Neural cell (in vitro differentiated cells): Measurements from ENCODE around the gene SH3PXD2A. TPM values are rescaled to one million over a fixed set of nuclear protein-coding genes. Genes with fewer than 3 reads are reported as not detected.

Experiments used
- H2AFZ ChIP-seq: fragments of 200-600, 300-800 bp; sonication (generic), shearing (Covaris generic); 2 replicates; pipeline ENCODE4 v1.6.0; 2014; ENCODE audit warnings: low read depth, mild to moderate bottlenecking, antibody characterized with exemption, low read length, moderate library complexity
- H3F3A ChIP-seq: fragments of 200-600 bp; shearing (Covaris generic); 2 replicates; pipeline ENCODE4 v1.6.1; 2016; ENCODE audit warnings: mild to moderate bottlenecking, moderate library complexity, mixed read lengths, antibody characterized with exemption, low read length; ENCODE audit not compliant: insufficient read depth, poor library complexity, severe bottlenecking
- H3K27ac ChIP-seq: fragments of 200-600, 300-800 bp; sonication (generic), shearing (Covaris generic); 2 replicates; pipeline ENCODE4 v1.5.1; 2014; ENCODE audit warnings: mild to moderate bottlenecking, low read length, moderate library complexity
- H3K27me3 ChIP-seq: fragments of 300-800, 200-600 bp; sonication (generic), shearing (Covaris generic); 2 replicates; pipeline ENCODE4 v1.6.0; 2014; ENCODE audit warnings: mild to moderate bottlenecking, low read depth, low read length, moderate library complexity; ENCODE audit not compliant: insufficient read depth
- H3K36me3 ChIP-seq: fragments of 300-800, 200-600 bp; sonication (generic), shearing (Covaris generic); 2 replicates; pipeline ENCODE4 v1.5.1; 2014; ENCODE audit warnings: mild to moderate bottlenecking, antibody characterized with exemption, low read length, moderate library complexity; ENCODE audit not compliant: insufficient read depth
- H3K4me2 ChIP-seq: fragments of 300-800, 200-600 bp; sonication (generic), shearing (Covaris generic); 2 replicates; pipeline ENCODE4 v1.6.0; 2014; ENCODE audit warnings: mild to moderate bottlenecking, low read length
- H3K4me3 ChIP-seq: fragments of 300-800, 200-600 bp; sonication (generic), shearing (Covaris generic); 2 replicates; pipeline ENCODE4 v1.5.1; 2014; ENCODE audit warnings: mild to moderate bottlenecking, low read length, moderate library complexity
- H3K79me2 ChIP-seq: fragments of 200-600 bp; shearing (Covaris generic); replicated peaks from 2 replicates; pipeline ENCODE4 v1.6.0; 2014; ENCODE audit warnings: mild to moderate bottlenecking, low read length, moderate library complexity; ENCODE audit not compliant: insufficient read depth
- H3K9ac ChIP-seq: fragments of 300-800, 200-600 bp; sonication (generic), shearing (Covaris generic); 2 replicates; pipeline ENCODE4 v1.6.1; 2016; ENCODE audit warnings: mild to moderate bottlenecking, low read length, mixed read lengths
- H3K9me2 ChIP-seq: fragments of 200-600 bp; shearing (Covaris generic); 2 replicates; pipeline ENCODE4 v1.6.1; 2016; ENCODE audit warnings: mild to moderate bottlenecking, low read length, mixed read lengths; ENCODE audit not compliant: insufficient read depth
- H3K9me3 ChIP-seq: fragments of 200-600, 300-800 bp; sonication (generic), shearing (Covaris generic); 2 replicates; pipeline ENCODE4 v1.6.1; 2016; ENCODE audit warnings: mild to moderate bottlenecking, mixed run types, low read length, moderate library complexity, mixed read lengths
- H4K20me1 ChIP-seq: fragments of 200-600 bp; shearing (Covaris generic); 2 replicates; pipeline ENCODE4 v1.6.1; 2016; ENCODE audit warnings: mild to moderate bottlenecking, mixed run types; ENCODE audit not compliant: insufficient read depth
- CTCF ChIP-seq: fragments of 450-650 bp; IDR thresholded peaks from 2 replicates; pipeline ENCODE4 v1.5.1; 2014; ENCODE audit warnings: antibody characterized with exemption, mild to moderate bottlenecking, moderate library complexity; ENCODE audit not compliant: poor library complexity, severe bottlenecking
- EP300 ChIP-seq: fragments of 450-650 bp; conservative IDR thresholded peaks from 2 replicates; pipeline ENCODE4 v1.6.1; 2014; ENCODE audit warnings: antibody characterized with exemption, mild to moderate bottlenecking, moderate library complexity; ENCODE audit not compliant: poor library complexity, severe bottlenecking
- EZH2 ChIP-seq: fragments of 200-600, 300-800 bp; shearing (Covaris generic), sonication (generic); IDR thresholded peaks from 2 replicates; pipeline ENCODE4 v1.6.1; 2014; ENCODE audit warnings: antibody characterized with exemption, low read length, borderline replicate concordance, mild to moderate bottlenecking; ENCODE audit not compliant: insufficient read depth, poor library complexity, severe bottlenecking
- MXI1 ChIP-seq: fragments of 450-650 bp; conservative IDR thresholded peaks from 2 replicates; pipeline ENCODE4 v1.6.1; 2014; ENCODE audit warnings: antibody characterized with exemption, mild to moderate bottlenecking; ENCODE audit not compliant: poor library complexity, severe bottlenecking
- POLR2AphosphoS5 ChIP-seq: IDR thresholded peaks from 2 replicates; pipeline ENCODE4 v1.6.1; 2012
- RAD21 ChIP-seq: fragments of 450-650 bp; conservative IDR thresholded peaks from 2 replicates; pipeline ENCODE4 v1.6.1; 2014; ENCODE audit warnings: antibody characterized with exemption, mild to moderate bottlenecking, moderate library complexity
- REST ChIP-seq: IDR thresholded peaks from 2 replicates; pipeline ENCODE4 v1.6.1; 2012; ENCODE audit warnings: borderline replicate concordance
- SMC3 ChIP-seq: fragments of 450-650 bp; conservative IDR thresholded peaks from 2 replicates; pipeline ENCODE4 v1.6.1; 2014; ENCODE audit warnings: antibody characterized with exemption, mild to moderate bottlenecking, moderate library complexity; ENCODE audit not compliant: poor library complexity
- TAF1 ChIP-seq: IDR thresholded peaks from 2 replicates; pipeline ENCODE4 v1.6.1; 2012; ENCODE audit warnings: low read depth
- polyA plus RNA-seq: library from polyadenylated mRNA; depleted of rRNA; stranded (reverse); fragments of >200 nt; gene quantifications from 2 replicates; pipeline ENCODE4 v1.2.3, GENCODE V29; 2014

The SH3PXD2A gene
- polyA plus RNA-seq, 1 donor from 2014 or later = 5.2 TPM

- H3K4me3 ChIP-seq = no peak overlapping the region
- H3K27me3 ChIP-seq = no peaks in the 10 kb centered on the region
- H3K79me2 ChIP-seq = no peaks in the 10 kb centered on the region
- H3K4me2 ChIP-seq = no peak overlapping the region
- TF ChIP-seq REST (no peak), SMC3 (no peak), TAF1 (no peak), MXI1 (no peak), RAD21 (no peak), POLR2AphosphoS5 (no peak), CTCF (no peak), EP300 (no peak), EZH2 (no peak)
- no peak overlapping the region for H3K9ac ChIP-seq
- H3K36me3 ChIP-seq = peaks cover 7% of the 10 kb centered on the region
- H4K20me1 ChIP-seq = no peaks in the 10 kb centered on the region
- H2AFZ ChIP-seq = no peak overlapping the region
- H3K27ac ChIP-seq = no peak overlapping the region
- H3F3A ChIP-seq = no peaks in the 10 kb centered on the region
- H3K9me2 ChIP-seq = no peaks in the 10 kb centered on the region
- H3K9me3 ChIP-seq = no peaks in the 10 kb centered on the region
Observed at GRCh38 chr10:103896225-103896624, 40.8 kb upstream of the SH3PXD2A start.

- Histone ChIP-seq H3K4me3 (no peak overlapping the region), H3K4me2 (no peak overlapping the region), H3K27ac (no peak overlapping the region)
Observed at GRCh38 chr10:103895411-103896186, 40.2 kb upstream of the SH3PXD2A start.

More at GRCh38 chr10:103895411-103896186, 40.2 kb upstream of the SH3PXD2A start:
- Histone ChIP-seq H4K20me1 (no peaks in the 10 kb centered on the region), H3K9ac (no peak overlapping the region), H3K36me3 (peaks cover 7% of the 10 kb centered on the region), H3K79me2 (no peaks in the 10 kb centered on the region), H3K27me3 (no peaks in the 10 kb centered on the region), H3F3A (no peaks in the 10 kb centered on the region), H3K9me2 (no peaks in the 10 kb centered on the region), H3K9me3 (no peaks in the 10 kb centered on the region), H2AFZ (no peak overlapping the region)
- TF ChIP-seq CTCF (no peak), MXI1 (no peak), POLR2AphosphoS5 (no peak), SMC3 (no peak), RAD21 (no peak), EP300 (no peak)
